ENCODE results near the gene CTSZ.

- TF ChIP-seq POLR2A (IDR thresholded peaks at IDR 0.05; ENCODE audit: low read depth, low read length), result no peak
- TF ChIP-seq TAF1 (IDR thresholded peaks at IDR 0.05; ENCODE audit: borderline replicate concordance, low read depth, low read length), result no peak
- no peak for TF ChIP-seq POLR2AphosphoS5 (IDR thresholded peaks at IDR 0.05; ENCODE audit: low read depth, low read length)
Observed at GRCh38 chr20:59025511-59025910, 18.5 kb upstream of the CTSZ start.

All from GM12892 (cell line).